H9 (cell line): ENCODE measurements around the gene ACP4. TPM values are rescaled to one million over a fixed set of nuclear protein-coding genes. Genes with fewer than 3 reads are reported as not detected.

Experiments
- DNase-seq: peaks from one replicate; pipeline ENCODE4 v3.0.0-alpha.2; 2017
- H2AFZ ChIP-seq: one replicate; pipeline ENCODE4 v1.6.1; 2013; ENCODE audit warnings: mild to moderate bottlenecking, low read length, control low read depth, moderate library complexity
- H2AK5ac ChIP-seq: 2 replicates; pipeline ENCODE4 v1.6.1; 2013; ENCODE audit warnings: low read length, control low read depth, mixed read lengths; ENCODE audit not compliant: insufficient read length
- H2BK120ac ChIP-seq: one replicate; pipeline ENCODE4 v1.6.1; 2013; ENCODE audit warnings: low read depth, mild to moderate bottlenecking, low read length, control low read depth, inconsistent platforms; ENCODE audit not compliant: poor library complexity, severe bottlenecking
- H2BK12ac ChIP-seq: 2 replicates; pipeline ENCODE4 v1.6.1; 2013; ENCODE audit warnings: low read length, control low read depth, mixed read lengths, low read depth; ENCODE audit not compliant: insufficient read length
- H2BK15ac ChIP-seq: 2 replicates; pipeline ENCODE4 v1.6.1; 2013; ENCODE audit warnings: low read depth, low read length, control low read depth
- H2BK20ac ChIP-seq: one replicate; pipeline ENCODE4 v1.6.1; 2013; ENCODE audit warnings: low read depth, mild to moderate bottlenecking, low read length, control low read depth, inconsistent platforms; ENCODE audit not compliant: poor library complexity, severe bottlenecking
- H2BK5ac ChIP-seq: 2 replicates; pipeline ENCODE4 v1.6.1; 2013; ENCODE audit warnings: low read length, control low read depth, mixed read lengths; ENCODE audit not compliant: insufficient read length
- H3K14ac ChIP-seq: 2 replicates; pipeline ENCODE4 v1.6.1; 2013; ENCODE audit warnings: low read length, control low read depth; ENCODE audit not compliant: insufficient read depth
- H3K18ac ChIP-seq: 2 replicates; pipeline ENCODE4 v1.6.1; 2013; ENCODE audit warnings: low read depth, mild to moderate bottlenecking, mixed read lengths, low read length, control low read depth; ENCODE audit not compliant: insufficient read length
- H3K23ac ChIP-seq: 2 replicates; pipeline ENCODE4 v1.6.1; 2013; ENCODE audit warnings: low read length, control low read depth, mixed read lengths, low read depth; ENCODE audit not compliant: insufficient read length
- H3K23me2 ChIP-seq: 2 replicates; pipeline ENCODE4 v1.6.1; 2013; ENCODE audit warnings: low read depth, mild to moderate bottlenecking, mixed read lengths, low read length, control low read depth; ENCODE audit not compliant: insufficient read length, poor library complexity, severe bottlenecking
- H3K27ac ChIP-seq: 2 replicates; pipeline ENCODE4 v1.5.1; 2013; ENCODE audit warnings: low read length, control low read depth, mixed read lengths, low read depth; ENCODE audit not compliant: insufficient read length
- H3K27me3 ChIP-seq: 2 replicates; pipeline ENCODE4 v1.6.1; 2013; ENCODE audit warnings: low read length, control low read depth, inconsistent platforms; ENCODE audit not compliant: insufficient read depth
- H3K4ac ChIP-seq: 2 replicates; pipeline ENCODE4 v1.6.1; 2013; ENCODE audit warnings: low read depth, mild to moderate bottlenecking, control low read depth, inconsistent platforms, low read length, moderate library complexity
- H3K4me1 ChIP-seq: 2 replicates; pipeline ENCODE4 v1.6.1; 2013; ENCODE audit warnings: low read length, control low read depth, inconsistent platforms; ENCODE audit not compliant: insufficient read depth
- H3K4me2 ChIP-seq: 2 replicates; pipeline ENCODE4 v1.6.1; 2013; ENCODE audit warnings: low read length, control low read depth, mixed read lengths; ENCODE audit not compliant: insufficient read length, insufficient read depth
- H3K56ac ChIP-seq: 2 replicates; pipeline ENCODE4 v1.6.1; 2013; ENCODE audit warnings: low read depth, mild to moderate bottlenecking, mixed read lengths, low read length, control low read depth; ENCODE audit not compliant: insufficient read length
- H3K79me1 ChIP-seq: 2 replicates; pipeline ENCODE4 v1.6.1; 2013; ENCODE audit warnings: low read depth, mild to moderate bottlenecking, moderate library complexity, low read length, control low read depth, inconsistent platforms; ENCODE audit not compliant: insufficient read depth, poor library complexity, severe bottlenecking
- H3K79me2 ChIP-seq: 2 replicates; pipeline ENCODE4 v1.6.1; 2013; ENCODE audit warnings: low read length, control low read depth, inconsistent platforms; ENCODE audit not compliant: insufficient read depth
- H3K9ac ChIP-seq: 2 replicates; pipeline ENCODE4 v1.6.1; 2013; ENCODE audit warnings: low read length, control low read depth, mixed read lengths; ENCODE audit not compliant: insufficient read length; ENCODE audit errors: extremely low read depth
- H3K9me3 ChIP-seq: one replicate; pipeline ENCODE4 v1.6.1; 2013; ENCODE audit warnings: low read depth, low read length, inconsistent platforms; ENCODE audit not compliant: control insufficient read depth
- H3T11ph ChIP-seq: one replicate; pipeline ENCODE4 v1.6.1; 2013; ENCODE audit warnings: mild to moderate bottlenecking, low read length, control low read depth, inconsistent platforms
- H4K20me1 ChIP-seq: one replicate; pipeline ENCODE4 v1.6.1; 2013; ENCODE audit not compliant: control insufficient read depth, insufficient read length, insufficient read depth
- H4K5ac ChIP-seq: 2 replicates; pipeline ENCODE4 v1.6.1; 2013; ENCODE audit warnings: low read depth, mild to moderate bottlenecking, mixed read lengths, low read length, control low read depth; ENCODE audit not compliant: insufficient read length
- H4K8ac ChIP-seq: replicated peaks from 2 replicates; pipeline ENCODE4 v1.6.1; 2013; ENCODE audit warnings: low read length, control low read depth, mixed read lengths, low read depth; ENCODE audit not compliant: insufficient read length
- H4K91ac ChIP-seq: 2 replicates; pipeline ENCODE4 v1.6.1; 2013; ENCODE audit warnings: low read depth, mild to moderate bottlenecking, moderate library complexity, mixed read lengths, low read length, control low read depth; ENCODE audit not compliant: insufficient read length
- H3K27ac Mint-ChIP-seq, 3 experiments: 2 replicates in 2 of 3; 3 replicates in 1 of 3; pipeline ENCODE4 v1.8.0; 2020 to 2021; ENCODE audit warnings: mixed read lengths in 3 of 3, mild to moderate bottlenecking in 1 of 3, moderate library complexity in 1 of 3
- H3K27me3 Mint-ChIP-seq: 2 replicates; pipeline ENCODE4 v1.8.0; 2021; ENCODE audit warnings: low read depth, mild to moderate bottlenecking, moderate library complexity, mixed read lengths
- H3K36me3 Mint-ChIP-seq, 3 experiments: 2 replicates in 2 of 3; 3 replicates in 1 of 3; pipeline ENCODE4 v1.8.0; 2020 to 2021; ENCODE audit warnings: low read depth in 3 of 3, mixed read lengths in 3 of 3; ENCODE audit not compliant: insufficient read depth in 1 of 3
- H3K4me1 Mint-ChIP-seq, 2 experiments: 2 replicates each; pipeline ENCODE4 v1.8.0; 2020; ENCODE audit warnings: mixed read lengths in 2 of 2
- H3K4me3 Mint-ChIP-seq, 2 experiments: 2 replicates in 1 of 2; 3 replicates in 1 of 2; pipeline ENCODE4 v1.8.0; 2020 to 2021; ENCODE audit warnings: mild to moderate bottlenecking in 2 of 2, mixed read lengths in 2 of 2, moderate library complexity in 1 of 2
- H3K9me3 Mint-ChIP-seq, 2 experiments: 2 replicates in 1 of 2; 3 replicates in 1 of 2; pipeline ENCODE4 v1.8.0; 2020; ENCODE audit warnings: mild to moderate bottlenecking in 2 of 2, mixed read lengths in 2 of 2, moderate library complexity in 1 of 2
- WGBS: extraction: QIAGEN DNeasy Blood & Tissue Kit; methylation state at CpG from one replicate; pipeline ENCODE4 v1.1.7; 2013; ENCODE audit warnings: missing lambda C conversion rate, low lambda C conversion rate, mixed read lengths; ENCODE audit not compliant: insufficient read length; ENCODE audit errors: extremely low coverage; 5-methylcytosine and 5-hydroxymethylcytosine counted together
- total RNA-seq: library from RNA; stranded (reverse); gene quantifications from 2 replicates; pipeline ENCODE4 v1.2.1, GENCODE V29; 2021
- TF ChIP-seq, protein P1 (sequence below): fragments of 200-600 bp; sonication (generic); conservative IDR thresholded peaks from 3 replicates; pipeline ENCODE4 v1.8.0; 2021; ENCODE audit warnings: antibody characterized with exemption, mild to moderate bottlenecking

The ACP4 gene
- total RNA-seq, 1 experiment from 2014 or later, result not detected

DNA sequence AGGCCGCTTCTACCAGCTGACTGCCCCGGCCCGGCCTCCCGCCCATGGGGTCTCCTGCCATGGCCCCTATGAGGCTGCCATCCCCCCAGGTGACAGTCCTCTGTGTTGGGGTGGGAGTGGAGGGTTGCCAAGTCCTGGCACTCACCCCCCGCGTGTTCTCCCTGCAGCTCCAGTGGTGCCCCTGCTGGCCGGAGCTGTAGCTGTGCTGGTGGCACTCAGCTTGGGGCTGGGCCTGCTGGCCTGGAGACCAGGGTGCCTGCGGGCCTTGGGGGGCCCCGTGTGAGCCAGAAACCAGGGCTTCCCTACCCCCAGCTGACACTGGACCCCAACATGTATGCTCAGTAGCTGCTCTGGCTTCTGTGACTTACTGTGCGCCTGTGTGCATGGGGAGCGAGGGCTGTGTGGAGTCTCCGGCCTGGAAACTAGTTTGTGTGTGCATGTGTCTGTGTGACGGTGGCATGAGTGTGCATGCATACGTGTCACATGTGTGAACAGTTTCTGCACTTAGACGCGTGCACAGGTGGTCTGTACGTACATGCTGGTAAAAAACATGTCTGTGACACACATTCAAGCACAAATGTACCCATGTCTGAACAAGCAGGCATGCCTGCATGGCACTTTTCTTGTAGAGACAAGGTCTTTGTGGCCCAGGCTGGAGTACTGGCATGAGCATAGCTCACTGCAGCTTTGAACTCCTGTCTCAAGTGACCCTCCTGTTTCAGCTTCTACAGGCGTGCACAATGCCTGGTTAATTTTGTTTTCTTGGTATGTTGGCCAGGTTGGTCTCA is 4.9 kb downstream of the ACP4 start:
- H2AFZ ChIP-seq, result no peak overlapping the region
- no peaks in the 10 kb centered on the region for H3K4me1 ChIP-seq
- peak overlapping the region; percentile 17 for H4K5ac ChIP-seq
- no peak overlapping the region for H3K56ac ChIP-seq
- Mint-ChIP-seq H3K9me3 (no peaks in the 10 kb centered on the region), H3K27me3 (peaks cover 7% of the 10 kb centered on the region), H3K36me3 (peaks cover 14 to 49% (median 32%) of the 10 kb centered on the region in 3 experiments; a peak in 6 of 7 replicates), H3K27ac (peak overlapping the region; percentile 66 to 76 (median 76); a peak in 4 of 7 replicates), H3K4me1 (peaks cover 9 to 12% of the 10 kb centered on the region in 2 experiments), H3K4me3 (peak overlapping the region in 1 of 2 experiments; percentile 44; a peak in 1 of 5 replicates)
- H3K4ac ChIP-seq, result no peak overlapping the region
- no peak overlapping the region for H3K9ac ChIP-seq
- no peaks in the 10 kb centered on the region for H3K79me2 ChIP-seq
- TF ChIP-seq, protein P1, sequence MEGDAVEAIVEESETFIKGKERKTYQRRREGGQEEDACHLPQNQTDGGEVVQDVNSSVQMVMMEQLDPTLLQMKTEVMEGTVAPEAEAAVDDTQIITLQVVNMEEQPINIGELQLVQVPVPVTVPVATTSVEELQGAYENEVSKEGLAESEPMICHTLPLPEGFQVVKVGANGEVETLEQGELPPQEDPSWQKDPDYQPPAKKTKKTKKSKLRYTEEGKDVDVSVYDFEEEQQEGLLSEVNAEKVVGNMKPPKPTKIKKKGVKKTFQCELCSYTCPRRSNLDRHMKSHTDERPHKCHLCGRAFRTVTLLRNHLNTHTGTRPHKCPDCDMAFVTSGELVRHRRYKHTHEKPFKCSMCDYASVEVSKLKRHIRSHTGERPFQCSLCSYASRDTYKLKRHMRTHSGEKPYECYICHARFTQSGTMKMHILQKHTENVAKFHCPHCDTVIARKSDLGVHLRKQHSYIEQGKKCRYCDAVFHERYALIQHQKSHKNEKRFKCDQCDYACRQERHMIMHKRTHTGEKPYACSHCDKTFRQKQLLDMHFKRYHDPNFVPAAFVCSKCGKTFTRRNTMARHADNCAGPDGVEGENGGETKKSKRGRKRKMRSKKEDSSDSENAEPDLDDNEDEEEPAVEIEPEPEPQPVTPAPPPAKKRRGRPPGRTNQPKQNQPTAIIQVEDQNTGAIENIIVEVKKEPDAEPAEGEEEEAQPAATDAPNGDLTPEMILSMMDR, result peak; percentile 57
- peaks cover under 1% of the 10 kb centered on the region for H3K79me1 ChIP-seq
- H2BK20ac ChIP-seq, result no peak overlapping the region
- H3K18ac ChIP-seq, result no peak overlapping the region
- no peak overlapping the region for H2AK5ac ChIP-seq
- no peak overlapping the region for H3K23ac ChIP-seq
- no peak overlapping the region for H3T11ph ChIP-seq
- no peaks in the 10 kb centered on the region for H3K23me2 ChIP-seq
- no peak overlapping the region for H2BK12ac ChIP-seq
- H2BK120ac ChIP-seq, result no peak overlapping the region
- no peak overlapping the region for H3K27ac ChIP-seq
- no peak overlapping the region for H3K4me2 ChIP-seq
- H4K91ac ChIP-seq, result no peak overlapping the region
- H4K20me1 ChIP-seq, result peaks cover 4% of the 10 kb centered on the region
- no peak for DNase-seq
- no peak overlapping the region for H3K14ac ChIP-seq
- no peak overlapping the region for H4K8ac ChIP-seq
- H3K9me3 ChIP-seq, result no peaks in the 10 kb centered on the region
- WGBS, result no CpG with 5 or more reads among the region's 18 CpGs
- H2BK15ac ChIP-seq, result no peak overlapping the region
- H3K27me3 ChIP-seq, result no peaks in the 10 kb centered on the region
- no peak overlapping the region for H2BK5ac ChIP-seq
